GM19043 (cell line): ENCODE data around the gene COPS6.

Experiments used
- ATAC-seq: cut with Tn5 transposase; IDR thresholded peaks from one replicate; pipeline ENCODE4 v1.9.1; 2021; ENCODE audit warnings: low read depth; ENCODE audit not compliant: unreplicated experiment

COPS6 gene

GRCh38 chr7:100088621-100089457 is at the start of gene COPS6:
Gene COPS6, plus strand, starts transcription at chr7:100088969. Its CDS starts 22 bp downstream, at chr7:100088991.
- ATAC-seq: no peak

- no peak for ATAC-seq
Observed at GRCh38 chr7:100040575-100040974, 48.2 kb upstream of the COPS6 start.

GRCh38 chr7:100044718-100045117 is 44.1 kb upstream of the COPS6 start:
- ATAC-seq: no peak

DNA sequence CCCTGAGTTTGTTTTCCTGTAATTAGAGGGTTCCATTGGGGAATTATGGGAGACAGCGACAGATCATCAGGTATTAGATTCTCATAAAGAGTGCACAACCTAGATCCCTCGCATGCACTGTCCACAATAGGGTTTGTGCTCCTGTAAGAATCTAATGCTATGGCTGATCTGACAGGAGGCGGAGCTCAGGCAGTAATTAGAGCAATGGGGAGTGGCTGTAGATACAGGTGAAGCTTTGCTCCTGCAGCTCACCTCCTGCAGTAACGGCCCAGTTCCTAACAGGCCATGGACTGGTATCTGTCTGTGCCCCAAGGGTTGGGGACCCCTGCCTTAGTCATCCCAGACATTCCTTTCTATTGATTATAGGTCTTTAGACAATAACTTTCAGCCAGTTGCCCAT is 40.1 kb upstream of the COPS6 start:
- ATAC-seq: no peak

DNA sequence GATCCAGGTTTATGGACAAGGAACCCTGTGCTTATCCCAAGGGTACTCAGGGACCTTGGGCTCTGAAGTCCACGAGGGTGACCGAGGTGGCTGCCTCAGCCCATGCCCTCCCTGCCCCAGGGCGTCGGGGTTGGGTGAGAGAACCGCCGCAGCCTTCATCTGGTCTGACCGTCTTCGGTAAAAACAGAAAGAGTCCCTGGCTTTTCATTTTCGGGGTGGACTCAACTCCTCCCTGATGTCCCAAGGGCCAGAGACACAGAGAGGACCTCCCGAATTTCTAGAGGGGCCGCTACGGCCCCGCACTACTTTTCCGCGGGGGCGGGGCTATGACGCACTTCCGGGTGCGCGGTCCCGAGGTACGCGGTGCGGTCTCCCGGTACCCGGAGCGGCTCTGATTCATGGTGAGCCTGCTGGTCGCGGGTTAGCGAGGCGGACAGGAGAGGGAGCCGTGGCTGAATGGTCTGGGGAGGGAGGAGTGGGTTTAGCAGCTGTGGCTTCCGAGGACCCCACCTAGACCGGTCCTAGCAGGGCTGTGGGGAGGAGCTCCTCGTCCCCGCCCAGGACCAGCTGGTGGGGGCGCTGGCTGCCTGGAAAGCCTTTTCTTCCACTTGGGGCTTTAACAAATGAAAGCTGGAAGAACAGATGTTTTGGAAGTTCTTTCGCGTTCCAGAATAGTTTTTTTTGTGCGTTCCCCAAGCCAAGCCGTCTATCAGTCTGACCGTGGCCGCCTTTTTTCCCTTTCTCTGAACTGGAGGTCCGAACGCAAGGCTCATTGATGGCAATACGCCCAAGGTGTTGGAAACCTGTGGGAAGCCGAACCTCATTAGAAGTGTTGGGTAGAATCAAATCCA is 39.1 kb upstream of the COPS6 start, which contains the start of gene ZSCAN21:
ZSCAN21 (plus strand) TSS at position 334 of the 851 bp plus-strand sequence. CDS start 7,233 bp downstream, outside the sequence.
- peak; percentile 80 for ATAC-seq

DNA sequence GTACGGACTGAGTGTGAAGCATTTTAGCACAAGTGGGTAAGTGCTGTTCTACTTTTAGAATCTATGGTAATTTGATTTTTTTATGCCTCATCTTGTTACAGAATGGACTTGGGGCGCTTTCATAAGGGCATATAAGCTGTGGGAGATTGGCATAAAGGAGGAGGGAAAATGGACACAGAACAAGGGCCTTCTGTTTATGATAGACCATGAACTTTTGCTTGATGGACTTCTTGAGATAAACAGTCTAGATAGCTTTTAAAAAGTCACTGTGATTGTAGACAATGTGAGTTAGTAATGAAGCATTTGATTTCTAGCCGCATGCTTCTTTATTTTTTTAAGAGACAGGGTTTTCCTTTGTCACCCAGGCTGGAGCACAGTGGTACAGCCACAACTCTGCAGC is 37.2 kb upstream of the COPS6 start:
- no peak for ATAC-seq

DNA sequence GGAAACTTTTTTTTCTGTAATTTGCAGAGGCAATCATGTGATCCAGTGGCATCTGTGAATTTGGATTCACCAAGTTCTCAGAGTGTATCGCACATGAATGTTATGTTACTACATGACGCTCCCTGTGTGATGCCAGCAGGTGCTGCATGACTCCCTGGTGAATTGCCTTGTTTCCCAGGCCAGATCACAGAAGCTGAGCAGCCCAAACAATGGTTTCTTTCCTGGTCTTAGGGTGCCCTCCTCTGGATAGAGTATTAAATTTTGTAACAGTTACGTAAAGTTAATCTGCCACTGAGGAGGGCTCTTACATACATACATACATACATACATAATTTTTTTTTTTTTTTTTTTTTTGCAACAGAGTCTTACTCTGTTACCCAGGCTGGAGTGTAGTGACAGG is 35.6 kb upstream of the COPS6 start:
- ATAC-seq: no peak

DNA sequence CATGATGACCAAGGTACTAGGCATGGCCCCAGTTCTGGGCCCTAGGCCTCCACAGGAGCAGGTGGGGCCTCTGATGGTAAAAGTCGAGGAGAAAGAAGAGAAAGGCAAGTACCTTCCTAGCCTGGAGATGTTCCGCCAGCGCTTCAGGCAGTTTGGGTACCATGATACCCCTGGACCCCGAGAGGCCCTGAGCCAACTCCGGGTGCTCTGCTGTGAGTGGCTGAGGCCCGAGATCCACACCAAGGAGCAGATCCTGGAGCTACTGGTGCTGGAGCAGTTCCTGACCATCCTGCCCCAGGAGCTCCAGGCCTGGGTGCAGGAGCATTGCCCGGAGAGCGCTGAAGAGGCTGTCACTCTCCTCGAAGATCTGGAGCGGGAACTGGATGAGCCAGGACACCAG is 31.8 kb upstream of the COPS6 start:
- ATAC-seq: no peak

GRCh38 chr7:100059251-100059739 is 29.5 kb upstream of the COPS6 start:
- ATAC-seq: no peak

DNA sequence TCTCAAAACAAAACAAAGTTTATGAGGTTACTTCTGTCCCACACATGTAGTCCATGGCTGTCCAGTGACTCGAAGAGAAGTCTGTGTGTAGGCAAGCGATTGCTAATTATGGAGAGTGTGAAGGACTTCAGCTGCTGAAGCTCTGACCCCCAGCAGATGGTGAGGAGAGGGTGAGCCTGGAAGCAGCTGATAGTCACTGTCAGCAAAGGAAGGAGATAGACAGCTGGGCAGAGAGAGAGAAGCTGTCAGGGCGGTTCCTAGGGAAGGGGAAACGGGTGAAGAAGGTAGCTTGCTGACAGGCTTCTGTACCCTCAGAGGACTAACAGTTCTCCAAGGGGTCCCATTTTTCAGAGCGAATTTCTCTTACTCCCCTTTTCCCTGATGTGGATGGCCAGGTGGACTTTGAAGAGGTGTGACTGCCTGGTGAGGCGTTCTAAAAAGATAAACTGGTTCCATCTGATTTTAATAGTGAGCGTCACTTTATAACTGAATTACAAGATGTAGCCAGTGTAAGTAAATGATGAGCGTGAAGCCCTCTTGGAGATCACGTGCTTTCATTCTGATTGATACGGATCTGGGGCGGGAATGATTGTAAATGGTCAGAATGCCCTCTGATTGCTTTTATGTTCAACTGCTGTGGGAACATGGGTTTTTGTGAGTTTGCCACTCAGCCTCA is 27.1 kb upstream of the COPS6 start:
- ATAC-seq: no peak

- ATAC-seq: no peak
Observed at GRCh38 chr7:100063376-100063775, 25.4 kb upstream of the COPS6 start.

GRCh38 chr7:100064162-100064561 is 24.6 kb upstream of the COPS6 start:
- ATAC-seq: no peak

DNA sequence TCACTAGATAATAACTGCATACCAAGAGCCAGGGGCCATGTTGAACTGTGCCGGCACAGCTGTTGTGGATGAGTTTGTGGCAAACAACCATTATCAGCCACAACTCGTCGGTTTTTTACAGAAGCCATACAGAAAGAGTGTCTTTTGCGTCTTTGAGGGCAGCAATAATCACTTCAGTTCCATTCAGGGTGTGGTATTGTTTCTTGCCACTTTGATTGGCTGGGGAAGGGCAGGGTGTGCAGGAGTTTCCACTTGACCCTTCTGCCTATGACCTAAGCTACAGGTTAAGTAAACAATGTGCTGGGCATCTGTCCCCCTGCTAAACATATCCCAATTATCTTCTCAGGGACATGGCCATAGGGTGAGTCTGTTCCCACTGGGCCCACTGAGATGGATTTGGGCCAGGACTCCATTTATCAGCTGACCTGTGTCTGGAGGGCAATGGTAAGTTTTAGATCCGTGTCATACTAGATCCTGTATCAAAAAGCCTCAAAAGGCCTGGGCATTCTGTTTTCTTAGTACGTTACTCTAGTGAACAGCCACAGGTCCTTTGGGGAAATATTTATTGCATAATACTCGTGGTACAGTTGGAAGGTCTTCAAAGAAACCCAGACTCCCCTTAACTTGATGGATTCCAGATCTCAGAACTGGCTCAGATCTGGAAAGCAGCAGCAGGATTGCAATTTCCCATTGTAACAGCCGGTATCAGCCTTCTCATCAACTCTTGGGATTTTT is 23.1 kb upstream of the COPS6 start:
- ATAC-seq: no peak

GRCh38 chr7:100066953-100067352 is 21.8 kb upstream of the COPS6 start:
- no peak for ATAC-seq

- no peak for ATAC-seq
Observed at GRCh38 chr7:100069991-100070390, 18.8 kb upstream of the COPS6 start.

DNA sequence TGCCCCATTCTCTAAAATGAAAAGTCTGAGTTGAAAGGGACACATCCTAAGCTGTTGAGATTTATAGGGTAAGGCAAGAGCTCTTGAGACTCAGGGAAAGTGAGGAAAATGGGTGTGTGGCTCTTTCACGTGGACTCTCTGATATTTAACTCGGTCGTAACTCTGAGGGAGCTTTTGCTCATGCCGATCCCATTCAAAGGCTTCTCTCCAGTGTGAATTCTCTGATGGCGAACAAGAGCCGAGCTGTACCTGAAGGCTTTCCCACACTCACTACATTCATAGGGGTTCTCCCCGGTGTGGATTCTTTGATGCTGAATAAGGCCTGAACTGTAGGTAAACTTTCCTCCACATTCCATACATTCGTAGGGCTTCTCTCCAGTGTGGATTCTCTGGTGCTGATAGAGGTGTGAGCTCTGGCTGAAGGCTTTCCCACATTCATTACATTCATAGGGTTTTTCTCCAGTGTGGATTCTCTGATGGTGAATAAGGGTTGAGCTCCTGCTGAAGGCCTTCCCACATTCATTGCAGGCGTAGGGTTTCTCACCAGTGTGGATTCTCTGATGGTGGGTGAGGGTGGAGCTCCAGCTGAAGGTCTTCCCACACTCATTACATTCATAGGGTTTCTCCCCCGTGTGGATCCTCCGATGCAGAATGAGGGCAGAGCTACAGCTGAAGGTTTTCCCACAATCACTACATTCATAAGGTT is 17.6 kb upstream of the COPS6 start:
- ATAC-seq: no peak

DNA sequence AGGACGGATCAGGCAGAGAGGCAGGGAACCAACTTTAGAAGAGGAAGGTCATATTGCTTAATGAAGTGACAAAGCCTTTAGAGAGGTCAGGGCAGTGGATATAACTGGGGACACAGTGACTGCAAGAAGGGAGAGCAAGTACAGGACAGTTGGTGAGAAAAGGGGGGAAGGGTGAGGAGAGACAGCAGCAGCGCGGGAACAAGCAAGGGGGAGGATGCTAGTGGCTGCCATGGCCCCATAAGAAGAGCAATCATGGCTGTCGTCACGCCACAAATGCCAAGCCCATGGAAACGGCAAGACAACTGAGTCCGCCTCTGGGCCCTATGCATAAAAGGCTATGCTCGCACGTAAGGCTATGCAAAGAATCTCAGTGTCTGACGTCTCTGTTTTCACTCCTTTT is 16.3 kb upstream of the COPS6 start:
- ATAC-seq: no peak

- no peak for ATAC-seq
Observed at GRCh38 chr7:100074841-100075240, 13.9 kb upstream of the COPS6 start.

GRCh38 chr7:100075418-100075817 is 13.4 kb upstream of the COPS6 start:
- ATAC-seq: no peak

GRCh38 chr7:100077205-100077604 is 11.6 kb upstream of the COPS6 start:
- ATAC-seq: no peak
